ENCODE data around the gene SCD5. TPM values are rescaled to one million over a fixed set of nuclear protein-coding genes. Genes with fewer than 3 reads are reported as not detected.

SCD5 gene
- total and polyA plus RNA-seq, 9 of the 15 experiments (the other 6 are each of a cell fraction or from before 2014, with no cell fraction given) = 0.01 to 0.20 (median 0.03) TPM; not detected in 5

GRCh38 chr4:82644734-82645126 is 153.9 kb downstream of the SCD5 start:
- WGBS (ENCODE audit: insufficient coverage, low coverage, missing lambda C conversion rate) = 2% methylated on average over 4 of the region's 4 CpGs
- H3K4me2 ChIP-seq (ENCODE audit: insufficient read depth, low read length) = no peak overlapping the region
- intact Hi-C loops (cut with micrococcal nuclease) (no loop called here), in situ Hi-C loops (cut with MboI) (no loop called here)
- POLR2A ChIA-PET = interaction anchor here (0.7 kb wide), 1 partner anchor 43 kb away, joined by 3 read pairs; no protein-coding TSS in a partner anchor
- no peaks in the 10 kb centered on the region for H3K9me1 ChIP-seq (ENCODE audit: control insufficient read depth, insufficient read depth, low read length)
- no peak overlapping the region for H2AFZ ChIP-seq (ENCODE audit: low read depth, low read length)
- peaks cover 0 to 6% of the 10 kb centered on the region in 2 experiments; a peak in 1 of 5 replicates for H3K27me3 ChIP-seq (ENCODE audit: control insufficient read depth in 2 of 2, insufficient read depth in 2 of 2, low read length in 2 of 2)
- ATAC-seq (no peak), FAIRE-seq (no peak), DNase-seq (ENCODE audit: extremely low read depth in 1 of 4, low spot score in 3 of 4) (no peak)
- no peaks in the 10 kb centered on the region for H3K36me3 ChIP-seq (ENCODE audit: control insufficient read depth, insufficient read depth, low read length)
- TF ChIP-seq SRF (CRISPR knock-in tag; IDR thresholded peaks at IDR 0.05) = no peak
- no peak for TF ChIP-seq ZFP1 (CRISPR knock-in tag; IDR thresholded peaks at IDR 0.05)
- no peak for TF ChIP-seq CREM (IDR thresholded peaks at IDR 0.05; ENCODE audit: low read depth)
- TF ChIP-seq ZFP91 (CRISPR knock-in tag; IDR thresholded peaks at IDR 0.05) = no peak
- TF ChIP-seq PTTG1 (tag; IDR thresholded peaks at IDR 0.05; ENCODE audit: low read depth) = no peak
- TF ChIP-seq POLR3A (IDR thresholded peaks at IDR 0.05; ENCODE audit: borderline replicate concordance, extremely low read depth, insufficient read depth, insufficient read length) = no peak
- no peak for TF ChIP-seq FOS (IDR thresholded peaks at IDR 0.05; ENCODE audit: extremely low read depth, insufficient read length)
- no peak for TF ChIP-seq HIVEP1 (CRISPR knock-in tag; IDR thresholded peaks at IDR 0.05)
- TF ChIP-seq FOXM1 (IDR thresholded peaks at IDR 0.05; ENCODE audit: low read depth) = no peak
- no peak for TF ChIP-seq FOXM1 (CRISPR knock-in tag; IDR thresholded peaks at IDR 0.05; ENCODE audit: low read depth)
- TF ChIP-seq PRMT5 (CRISPR knock-in tag; IDR thresholded peaks at IDR 0.05) = no peak
- TF ChIP-seq PRPF4 (IDR thresholded peaks at IDR 0.05; ENCODE audit: insufficient read depth, low read depth, low read length, poor library complexity, severe bottlenecking) = no peak
- TF ChIP-seq MBD2 (IDR thresholded peaks at IDR 0.05; ENCODE audit: borderline replicate concordance, low read depth) = no peak
- TF ChIP-seq TFAP4 (CRISPR knock-in tag; IDR thresholded peaks at IDR 0.05; ENCODE audit: borderline replicate concordance) = no peak
- CTCF ChIA-PET (ENCODE audit: low intra/inter-chr PET ratio) = no interaction called here
- H4K20me1 ChIP-seq (replicated peaks; ENCODE audit: control insufficient read depth, insufficient read depth, low read length) = no peaks in the 10 kb centered on the region
- H3K27ac ChIP-seq (ENCODE audit: extremely low read depth, low read depth, low read length) = no peak overlapping the region
- no TSS peak for BruUV-seq (replicated peaks)
- H3K4me3 ChIP-seq = no peak overlapping the region
- no peaks in the 10 kb centered on the region for H3K4me1 ChIP-seq (replicated peaks in 1 of 2; ENCODE audit: control insufficient read depth in 2 of 2, insufficient read depth in 2 of 2, low read length in 2 of 2)
- no peaks in the 10 kb centered on the region for H3K79me2 ChIP-seq (ENCODE audit: control insufficient read depth, insufficient read depth, low read length)
- no peaks in the 10 kb centered on the region for H3K9me3 ChIP-seq (replicated peaks; ENCODE audit: control insufficient read depth, insufficient read depth, low read depth, low read length)
- H3K9ac ChIP-seq (ENCODE audit: insufficient read depth in 1 of 2, low read depth in 2 of 2, low read length in 2 of 2) = no peak overlapping the region
